ENCODE results near the gene CFAP46.
"Not testable (repeated sequence)": the region's sequence is repeated elsewhere in the genome, so short reads cannot be mapped to it uniquely, and the experiment has no call there.

CFAP46 gene

GRCh38 chr10:132962623-132963429 lies 20.5 kb upstream of the CFAP46 start:
- no peak for DNase-seq

- DNase-seq = peak; percentile 94
These were observed 19.6 kb upstream of the CFAP46 start for GRCh38 chr10:132961787-132962622.

GRCh38 chr10:132961420-132961786 lies 19.0 kb upstream of the CFAP46 start:
- DNase-seq = no peak

- no peak for DNase-seq
These were observed 18.5 kb upstream of the CFAP46 start for GRCh38 chr10:132960631-132961419.

- DNase-seq = no peak
These were observed 17.7 kb upstream of the CFAP46 start for GRCh38 chr10:132960071-132960472.

- no peak for DNase-seq
These were observed 17.2 kb upstream of the CFAP46 start for GRCh38 chr10:132959559-132959961.

- DNase-seq = no peak
These were observed 16.7 kb upstream of the CFAP46 start for GRCh38 chr10:132958883-132959558.

- no peak for DNase-seq
These were observed 15.9 kb upstream of the CFAP46 start for GRCh38 chr10:132957981-132958882.

GRCh38 chr10:132957131-132957530 lies 14.8 kb upstream of the CFAP46 start:
- DNase-seq = no peak

- DNase-seq = not testable (repeated sequence)
These were observed 13.9 kb upstream of the CFAP46 start for GRCh38 chr10:132956259-132956658.

- no peak for DNase-seq
These were observed 13.1 kb upstream of the CFAP46 start for GRCh38 chr10:132955479-132955878.

GRCh38 chr10:132953428-132953827 lies 11.1 kb upstream of the CFAP46 start:
- no peak for DNase-seq

GRCh38 chr10:132951926-132952325 lies 9.6 kb upstream of the CFAP46 start:
- no peak for DNase-seq

- DNase-seq = no peak
These were observed 6.0 kb upstream of the CFAP46 start for GRCh38 chr10:132948351-132948750.

GRCh38 chr10:132947843-132948242 lies 5.5 kb upstream of the CFAP46 start:
- no peak for DNase-seq

- DNase-seq = no peak
These were observed 4.6 kb upstream of the CFAP46 start for GRCh38 chr10:132946806-132947546.

- no peak for DNase-seq
These were observed 3.9 kb upstream of the CFAP46 start for GRCh38 chr10:132946311-132946710.

GRCh38 chr10:132945894-132946255 lies 3.5 kb upstream of the CFAP46 start:
- DNase-seq = no peak

- DNase-seq = no peak
These were observed 2.9 kb upstream of the CFAP46 start for GRCh38 chr10:132945125-132945893.

- DNase-seq = no peak
These were observed 2.1 kb upstream of the CFAP46 start for GRCh38 chr10:132944510-132944909.

All from retina (tissue), 1 donor.